NCI-H1092 treated with DMSO at 0.1 percent for 48 hours (cell line): Measurements from ENCODE around the gene TBC1D9B.

ENCODE experiments used
- DNase-seq: peaks from one replicate; lab custom pipeline; 2025; lab: John Stamatoyannopoulos, UW

The TBC1D9B gene

DNA sequence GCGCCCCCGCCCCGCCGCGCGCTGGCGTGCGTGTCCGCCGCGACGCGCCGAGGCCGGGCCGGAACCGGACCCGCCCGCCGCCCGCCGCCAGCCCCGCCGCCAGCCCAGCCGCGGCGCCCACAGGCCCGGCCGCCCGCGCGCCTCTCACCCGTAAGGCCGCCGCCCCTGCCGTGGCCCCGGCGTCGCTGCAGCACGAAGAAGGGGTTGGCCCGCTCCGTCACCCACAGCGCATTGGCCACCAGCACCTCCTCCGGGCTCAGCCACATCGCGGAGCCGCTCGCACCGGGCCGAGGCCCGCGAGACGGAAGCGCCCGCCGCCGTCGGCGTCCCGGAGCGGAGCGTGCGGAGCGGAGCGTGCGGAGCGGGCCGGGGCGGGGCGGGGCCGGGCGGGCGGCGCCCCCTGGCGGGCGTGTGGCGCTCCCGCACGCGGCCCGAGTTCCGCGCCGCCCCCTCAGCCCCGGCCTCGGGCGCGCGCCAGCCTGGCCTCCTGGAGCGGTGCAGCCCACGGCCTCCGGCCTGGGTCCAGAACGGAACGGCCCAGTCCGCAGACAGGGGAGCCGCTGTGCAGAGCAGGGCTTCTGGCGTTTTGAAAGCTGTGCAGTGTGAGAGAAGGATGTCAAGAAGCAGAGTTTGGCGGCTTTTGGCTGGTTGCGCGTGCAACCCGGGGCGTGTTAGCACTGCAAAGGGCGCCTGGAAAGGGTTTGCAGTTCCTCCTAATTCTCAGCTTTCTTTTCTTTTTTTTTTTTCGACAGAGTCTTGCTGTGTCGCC is at the start of gene TBC1D9B:
Gene TBC1D9B, minus strand, starts transcription at position 342 of the 769 bp plus-strand sequence. Its CDS starts 76 bp downstream, at position 266.
- peak; percentile 26 for DNase-seq

DNA sequence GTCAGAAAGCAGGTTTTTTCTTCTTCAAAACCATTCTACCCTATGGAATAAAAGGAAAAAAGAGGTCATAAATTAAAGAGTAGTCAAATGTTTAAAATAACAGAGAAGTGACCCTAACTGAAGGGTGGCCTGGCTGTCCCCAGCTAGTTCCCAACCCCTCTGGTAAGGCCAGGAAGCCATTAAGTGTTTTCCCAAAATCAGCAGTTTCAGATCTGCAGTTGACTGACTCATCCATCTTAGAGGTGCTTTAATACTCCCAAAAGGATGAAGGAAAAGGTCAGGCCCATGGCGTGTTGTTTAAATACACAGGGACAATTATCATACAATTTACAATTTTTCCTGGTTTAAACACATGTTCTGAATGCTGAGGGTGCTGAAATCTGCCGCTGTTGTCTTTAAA is 47.9 kb upstream of the TBC1D9B start:
- no peak for DNase-seq

DNA sequence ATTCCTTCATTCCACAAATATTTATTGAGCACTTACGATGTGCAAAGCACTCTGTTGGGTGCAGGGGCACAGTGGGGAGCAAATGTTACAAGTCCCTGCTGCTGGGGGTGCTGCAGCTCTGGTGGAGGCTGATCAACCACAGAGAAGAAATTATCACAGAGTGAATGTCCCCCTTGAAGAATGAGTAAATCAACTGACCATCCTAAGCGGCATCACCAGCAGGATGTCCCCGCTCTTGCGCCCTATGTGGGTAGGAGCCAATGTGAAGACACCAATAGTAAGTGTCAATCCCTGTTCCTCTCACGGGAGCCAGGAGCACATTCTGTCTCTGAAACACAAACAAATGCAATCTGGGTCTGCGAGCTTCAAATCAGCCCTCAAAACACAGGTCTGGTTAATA is 47.4 kb upstream of the TBC1D9B start:
- DNase-seq = no peak

DNA sequence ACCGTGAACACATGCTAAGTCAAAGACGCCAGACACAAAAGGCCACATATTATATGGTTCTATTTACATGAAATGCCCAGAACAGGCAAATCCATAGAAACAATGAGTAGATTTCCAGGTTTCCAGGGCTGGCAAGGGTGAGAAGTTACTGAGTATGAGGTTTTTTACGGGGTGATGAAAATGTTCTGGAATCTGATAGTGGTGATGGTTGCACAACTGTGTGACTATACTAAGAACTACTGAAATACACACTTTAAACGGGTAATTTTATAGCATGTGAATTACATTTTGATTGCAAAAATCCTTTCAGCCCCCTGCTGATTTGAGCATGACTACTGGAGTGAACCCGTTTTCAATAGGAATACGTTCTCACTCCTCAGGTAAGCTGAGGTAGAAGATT is 46.7 kb upstream of the TBC1D9B start:
- DNase-seq = no peak

DNA sequence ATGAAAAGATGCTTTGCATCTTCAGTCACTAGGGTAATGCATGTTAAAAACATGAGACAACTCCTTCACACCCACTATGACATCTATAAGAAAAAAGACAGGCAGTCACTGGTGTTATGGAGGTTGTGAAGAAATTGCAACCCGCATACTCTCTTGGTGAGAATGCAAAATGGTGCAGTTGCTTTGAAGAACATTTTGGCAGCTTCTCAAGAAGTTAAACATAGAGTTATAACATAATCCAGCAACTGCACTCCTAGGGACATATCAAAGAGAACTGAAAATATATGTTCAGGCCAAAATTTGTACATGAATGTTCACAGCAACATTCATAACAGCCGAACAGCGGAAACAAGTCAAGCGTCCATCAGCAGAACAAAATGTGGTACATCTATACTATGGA is 46.3 kb upstream of the TBC1D9B start:
- no peak for DNase-seq

DNA sequence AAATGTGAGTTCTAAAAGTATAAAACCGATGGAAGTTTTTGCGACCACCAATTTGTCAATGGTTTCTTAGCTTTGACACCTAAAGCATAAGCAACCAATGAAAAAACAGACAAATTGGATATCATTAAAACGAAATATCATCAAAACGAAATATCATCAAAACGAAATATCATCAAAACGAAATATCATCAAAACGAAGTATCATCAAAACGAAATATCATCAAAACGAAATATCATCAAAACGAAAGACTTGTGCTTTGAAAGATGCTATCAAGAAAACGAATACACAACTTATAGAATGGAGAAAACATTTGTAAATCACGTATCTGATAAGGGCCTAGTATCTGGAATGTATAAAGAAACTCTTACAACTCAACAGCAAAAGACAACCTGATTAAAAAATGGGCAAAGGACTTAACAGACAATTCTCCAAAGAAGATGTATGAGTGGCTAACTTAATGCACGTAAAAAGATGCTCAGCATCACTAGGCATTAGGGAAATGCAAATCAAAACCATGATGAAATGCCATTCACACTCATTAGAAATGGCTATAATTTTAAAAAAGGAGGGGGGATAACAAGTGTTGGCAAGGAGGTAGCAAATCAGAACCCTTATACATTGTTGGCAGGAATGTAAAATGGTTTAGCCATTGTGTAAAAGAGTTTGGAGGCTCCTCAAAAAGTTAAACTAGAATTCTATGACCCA is 29.4 kb upstream of the TBC1D9B start:
- DNase-seq = no peak

DNA sequence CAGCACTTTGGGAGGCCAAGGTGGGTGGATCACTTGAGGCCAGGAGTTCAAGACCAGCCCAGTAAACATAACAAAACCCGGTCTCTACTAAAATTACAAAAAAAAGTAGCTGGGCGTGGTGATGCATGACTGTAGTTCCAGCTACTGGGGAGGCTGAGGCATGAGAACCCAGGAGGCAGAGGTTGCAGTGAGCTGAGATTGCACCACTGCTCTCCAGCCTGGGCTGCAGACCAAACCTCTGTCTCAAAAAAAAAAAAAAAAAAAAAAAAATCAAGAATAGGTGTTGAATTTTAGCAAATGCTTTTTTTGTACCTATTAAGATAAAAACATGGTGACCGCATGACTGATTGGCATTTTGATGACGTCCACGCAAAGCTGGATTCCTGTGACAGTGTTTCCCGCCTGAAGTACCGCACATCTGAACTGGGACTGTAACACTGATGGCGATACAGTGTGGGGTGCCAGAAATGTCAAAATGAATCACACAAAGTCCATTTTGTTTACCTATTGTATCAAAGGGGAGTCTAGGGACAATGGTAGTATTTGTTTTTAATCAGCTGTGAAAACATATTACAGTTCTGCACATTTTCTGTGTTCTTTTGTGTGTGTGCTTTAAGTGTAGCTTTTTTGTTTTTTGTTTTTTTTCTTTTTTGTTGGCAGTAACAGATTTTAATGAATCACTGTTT is 23.2 kb upstream of the TBC1D9B start:
- no peak for DNase-seq

DNA sequence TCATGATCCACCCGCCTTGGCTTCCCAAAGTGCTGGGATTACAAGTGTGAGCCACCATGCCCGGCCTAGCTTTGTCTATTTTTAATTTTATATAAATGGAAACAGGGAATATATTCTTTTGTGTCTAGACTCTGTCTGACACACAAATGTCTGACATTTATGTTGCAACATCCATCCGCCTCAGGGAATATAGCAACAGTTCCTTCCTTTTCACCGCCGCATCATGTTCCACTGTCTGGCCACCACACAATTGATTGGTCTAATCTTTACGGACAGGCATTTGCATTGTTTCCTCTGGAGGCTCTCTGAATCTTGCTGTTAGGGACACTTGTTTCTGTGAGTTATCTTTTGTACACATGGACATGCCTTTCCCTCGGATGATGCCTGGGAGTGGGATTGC is 20.1 kb upstream of the TBC1D9B start:
- no peak for DNase-seq

DNA sequence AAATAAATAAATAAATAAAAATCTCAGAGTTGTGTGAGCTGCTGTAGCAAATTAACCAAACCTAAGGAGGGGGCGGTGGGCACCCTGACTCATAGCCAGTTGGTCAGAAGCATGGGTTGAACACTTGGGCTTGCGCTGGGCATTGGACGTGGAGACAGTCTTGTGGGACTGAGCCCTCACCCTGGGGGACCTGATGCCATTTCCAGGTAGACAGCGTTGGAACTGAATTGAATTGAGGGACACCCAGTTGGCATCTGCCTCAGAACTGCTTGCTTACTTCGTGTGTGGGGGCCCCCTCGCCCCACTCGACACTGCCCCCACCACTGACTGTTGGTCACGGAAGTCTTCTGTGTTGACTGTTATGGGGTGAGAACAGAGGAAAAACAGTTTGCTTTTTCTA is 19.0 kb upstream of the TBC1D9B start:
- DNase-seq = no peak

DNA sequence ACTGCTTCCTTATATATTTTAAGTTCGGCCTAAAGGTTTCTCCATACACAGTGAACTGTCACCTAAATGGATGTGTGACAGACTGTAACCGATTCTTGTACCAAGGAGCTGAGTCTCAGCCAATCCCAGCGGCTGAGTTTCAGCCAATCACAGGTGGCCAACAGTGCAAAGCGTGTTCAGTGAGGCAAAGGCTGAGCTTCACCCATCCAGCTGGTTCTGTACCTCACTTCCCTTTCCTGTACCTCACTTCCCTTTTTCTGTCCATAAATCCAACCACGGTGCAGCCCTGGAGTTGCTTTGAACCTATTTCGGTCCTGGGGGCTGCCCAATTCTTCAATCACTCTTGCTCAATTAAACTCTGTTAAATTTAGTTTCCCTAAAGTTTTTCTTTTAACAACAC is 15.7 kb upstream of the TBC1D9B start:
- no peak for DNase-seq

DNA sequence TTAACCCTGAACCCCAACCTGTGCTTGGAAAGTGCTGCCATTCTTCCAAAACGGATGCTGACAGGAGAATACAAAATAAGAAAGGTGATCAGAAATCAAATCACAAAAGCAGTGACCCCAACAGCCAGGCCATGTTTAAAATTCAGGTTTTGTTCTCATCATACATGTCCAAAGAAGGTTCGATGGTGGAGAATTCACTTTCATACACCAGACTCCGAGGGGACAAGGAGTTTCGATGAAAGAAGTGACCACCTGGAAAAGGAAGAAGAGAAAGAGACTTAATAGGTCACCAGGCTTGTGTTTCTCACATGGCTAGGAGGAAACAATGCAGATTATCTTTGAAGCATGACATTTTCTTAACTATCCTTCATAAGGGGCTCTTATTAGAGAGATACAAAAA is 12.5 kb upstream of the TBC1D9B start:
- no peak for DNase-seq

DNA sequence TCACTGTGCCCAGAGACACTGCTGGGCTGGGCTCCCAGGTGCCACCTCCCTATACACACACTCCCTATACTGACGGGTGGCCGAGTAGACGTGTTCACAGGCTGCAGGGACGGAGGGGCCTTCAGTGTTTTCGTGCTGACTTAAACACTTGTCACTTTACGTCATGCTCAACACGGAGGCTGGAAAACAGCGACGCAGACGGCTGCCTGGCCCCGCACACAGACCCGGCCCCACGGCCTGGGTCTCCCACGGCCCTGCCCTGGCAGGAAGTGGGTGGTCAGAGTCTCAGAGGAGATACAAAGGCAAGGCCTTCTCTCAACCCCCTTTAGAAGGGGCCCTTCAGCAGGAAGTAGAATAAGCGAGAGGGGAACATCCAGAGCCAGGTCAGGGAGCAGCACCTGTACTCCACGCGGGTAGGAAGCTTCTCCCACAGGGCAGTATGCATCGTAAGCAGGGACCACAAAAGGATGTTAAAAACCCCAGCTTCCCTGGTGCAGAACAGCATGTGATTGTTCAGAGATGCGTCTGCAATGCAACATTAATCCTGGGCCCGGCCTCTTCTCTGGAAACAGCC is 11.9 kb upstream of the TBC1D9B start:
- no peak for DNase-seq

DNA sequence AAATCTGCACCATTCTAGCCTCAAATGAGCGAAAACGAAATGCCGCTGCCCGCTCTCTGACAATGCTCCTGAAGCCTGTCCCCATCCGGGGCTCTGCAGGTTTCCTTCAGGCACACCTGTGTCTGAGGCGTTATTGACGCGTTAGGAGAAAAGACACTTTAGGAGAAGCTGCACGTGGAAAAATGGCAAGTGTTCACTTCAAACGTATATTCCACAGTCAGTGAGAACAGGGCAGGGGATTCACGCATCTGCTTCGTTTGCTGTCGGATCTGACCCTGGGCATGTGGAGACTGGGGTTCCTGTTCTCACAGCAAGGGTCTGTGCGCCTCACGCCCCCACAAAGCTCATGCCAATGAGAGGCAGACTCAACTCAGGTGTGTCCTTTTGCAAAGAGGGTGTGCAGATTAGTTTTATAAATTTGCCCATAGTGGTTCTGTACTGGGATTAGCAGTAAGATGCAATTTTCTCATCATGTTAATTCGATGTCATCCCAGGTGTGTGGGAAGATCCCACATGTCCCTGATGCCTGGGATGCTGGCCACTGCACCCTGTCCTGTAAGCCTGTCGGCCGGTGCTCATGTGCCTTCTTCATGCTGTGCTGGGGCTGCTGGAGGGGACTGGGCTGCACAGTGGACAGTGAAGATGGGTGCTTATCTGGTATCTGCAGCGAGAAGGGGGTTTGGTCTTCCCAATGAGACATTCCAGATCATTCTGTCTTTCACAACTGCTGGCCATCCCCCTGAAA is 11.2 kb upstream of the TBC1D9B start:
- no peak for DNase-seq

DNA sequence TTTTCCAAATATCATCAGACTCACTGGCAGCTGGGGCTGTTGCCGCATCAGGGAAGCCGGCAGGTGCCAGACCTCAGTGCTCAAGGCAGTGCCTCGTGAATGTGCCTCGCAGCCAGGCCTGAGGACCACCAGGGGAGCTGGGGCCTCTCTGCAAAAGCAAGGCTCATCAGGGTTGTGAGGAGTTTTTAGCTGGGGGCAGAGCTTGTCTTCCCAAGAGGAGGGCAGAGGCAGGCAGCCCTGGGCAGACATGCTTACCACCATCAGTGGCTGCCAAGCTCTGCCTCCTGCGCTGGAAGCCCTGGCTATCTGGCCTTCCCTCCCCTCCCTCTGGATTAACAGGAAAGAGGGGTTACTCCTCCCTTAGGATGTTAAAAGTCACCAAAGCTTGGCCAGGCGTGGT is 8.8 kb upstream of the TBC1D9B start:
- no peak for DNase-seq

DNA sequence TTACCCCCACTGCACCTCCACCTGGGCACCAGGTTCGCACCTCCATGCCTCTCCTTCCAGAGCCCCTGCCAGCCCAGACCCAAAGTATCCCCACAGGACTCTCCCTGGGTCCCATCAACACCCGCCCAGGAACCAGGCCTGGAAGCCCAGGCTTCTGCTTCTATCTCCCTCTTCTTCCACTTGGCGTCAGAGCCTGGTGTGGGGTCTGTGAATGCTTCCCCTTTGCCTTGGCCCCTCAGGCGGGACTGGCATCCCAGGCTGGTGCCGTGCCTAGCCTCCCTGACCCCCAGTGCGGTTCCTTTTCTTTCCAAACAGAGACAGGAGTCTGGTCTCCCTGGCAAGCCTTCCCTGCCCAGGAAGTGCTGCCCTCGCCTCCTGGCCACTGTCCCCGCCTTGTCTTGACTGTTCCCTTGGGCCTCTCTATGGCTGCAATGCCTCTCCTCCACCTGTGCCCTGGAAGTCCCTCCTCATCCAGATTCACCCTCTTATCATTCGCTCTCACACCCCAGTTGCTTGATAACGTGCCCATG is 7.8 kb upstream of the TBC1D9B start:
- no peak for DNase-seq

DNA sequence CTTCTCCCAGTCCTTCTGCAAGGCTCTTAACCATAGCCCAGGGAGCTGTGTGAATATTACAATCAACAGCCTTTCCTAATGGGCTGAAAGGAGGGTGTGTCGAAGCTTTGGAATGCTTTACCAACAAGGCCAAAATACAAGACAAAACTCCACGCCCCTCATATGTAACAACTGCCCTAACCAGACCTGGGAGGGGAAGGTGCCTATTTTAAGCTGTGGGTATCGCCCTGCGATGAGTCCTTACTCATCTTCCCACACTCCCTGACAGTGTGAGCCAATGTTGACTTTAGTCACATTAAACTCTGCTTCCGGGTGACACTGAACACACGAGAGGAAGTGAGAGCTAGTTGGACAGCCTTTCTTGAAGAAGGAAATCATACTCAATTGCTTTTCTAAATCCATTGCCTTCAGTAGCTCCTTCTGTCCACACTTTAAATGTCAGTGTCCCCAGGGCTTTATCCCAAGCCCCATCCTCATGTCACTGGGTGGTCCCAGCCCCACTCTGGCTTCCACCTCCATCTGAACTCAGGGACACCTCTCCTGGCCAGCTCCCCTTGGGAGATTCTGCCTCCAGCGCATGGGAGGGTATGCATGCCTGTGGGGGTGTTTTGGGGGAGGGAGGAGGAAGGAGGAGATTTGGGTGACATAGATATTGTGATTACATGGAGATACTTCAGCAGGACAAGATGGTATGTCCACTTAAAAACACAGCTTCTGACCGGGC is 6.5 kb upstream of the TBC1D9B start:
- no peak for DNase-seq

DNA sequence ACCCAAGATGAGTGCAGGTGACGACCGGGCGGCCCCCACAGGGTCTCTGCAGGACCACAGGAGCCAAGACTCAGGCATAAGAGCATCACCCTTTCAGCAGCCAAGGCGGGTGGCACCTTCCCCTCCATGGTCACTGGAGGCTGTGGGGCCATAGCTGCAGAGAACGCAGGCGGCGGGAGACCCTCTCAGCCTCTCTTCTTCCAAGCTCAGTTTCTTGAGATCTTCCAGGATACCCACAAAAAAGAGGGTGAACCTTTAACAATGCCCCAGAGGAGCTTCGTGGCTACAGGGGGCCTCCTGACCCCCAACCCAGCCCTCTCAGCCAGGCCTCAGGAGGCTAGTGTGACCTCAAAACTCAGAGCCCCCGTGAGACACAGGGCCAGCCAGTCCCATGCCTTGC is 5.8 kb upstream of the TBC1D9B start:
- no peak for DNase-seq

DNA sequence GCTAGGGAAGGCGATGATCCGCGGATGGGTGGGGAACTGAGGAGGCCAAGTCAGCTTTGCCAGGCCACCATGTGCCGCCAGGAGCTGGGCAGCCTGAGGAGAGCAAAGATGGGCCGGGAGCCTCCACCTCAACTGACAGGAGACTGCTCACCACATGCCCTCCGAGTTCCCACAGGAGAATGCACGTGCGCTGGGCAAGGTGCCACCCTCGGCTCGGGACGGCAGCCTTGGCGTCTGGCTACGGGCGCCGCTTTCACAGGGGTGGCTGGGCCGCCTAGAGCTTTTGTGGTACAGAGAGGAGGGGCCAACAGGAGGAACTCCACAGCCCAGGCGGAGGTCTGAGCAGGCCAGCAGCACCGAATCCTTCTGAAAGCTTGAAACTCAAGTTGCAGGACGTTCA is 5.3 kb upstream of the TBC1D9B start:
- no peak for DNase-seq

DNA sequence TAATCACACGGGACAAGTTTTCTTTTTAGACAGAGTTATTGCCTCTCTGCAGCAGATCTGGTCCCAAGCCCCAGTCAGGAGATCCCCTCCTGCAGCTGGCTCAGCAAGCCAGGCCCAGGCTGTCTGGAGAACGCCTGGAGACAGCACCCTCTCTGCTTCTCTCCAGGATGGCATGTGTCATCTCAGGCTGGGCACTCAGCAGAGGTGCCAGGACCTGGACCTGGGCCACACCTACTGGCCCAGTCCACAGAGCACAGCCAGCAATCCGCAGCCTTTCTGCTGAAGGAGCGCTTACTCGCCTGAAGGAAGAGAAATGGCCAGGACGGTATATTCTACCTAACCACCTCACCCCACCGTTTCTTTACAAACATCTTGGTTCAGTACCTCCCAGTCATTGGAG is 4.7 kb upstream of the TBC1D9B start:
- no peak for DNase-seq

DNA sequence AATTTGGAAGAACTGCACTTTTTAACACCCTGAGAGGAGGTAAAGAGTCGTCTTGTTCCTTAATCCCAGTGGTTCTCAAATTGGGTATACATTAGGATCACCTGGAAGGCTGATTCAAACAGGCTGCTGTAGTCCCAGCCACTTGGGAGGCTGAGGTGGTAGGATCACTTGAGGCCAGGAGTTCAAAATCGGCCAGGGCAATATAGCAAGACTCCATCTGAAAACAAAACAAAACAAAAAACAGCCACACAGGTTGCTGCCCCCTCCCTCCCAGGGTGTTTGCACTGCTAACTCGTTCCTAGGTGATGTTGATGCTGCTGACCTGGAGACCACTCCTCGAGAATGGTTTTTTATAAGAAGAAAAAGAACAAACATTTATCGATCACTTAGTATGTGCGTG is 1.5 kb upstream of the TBC1D9B start:
- no peak for DNase-seq

DNA sequence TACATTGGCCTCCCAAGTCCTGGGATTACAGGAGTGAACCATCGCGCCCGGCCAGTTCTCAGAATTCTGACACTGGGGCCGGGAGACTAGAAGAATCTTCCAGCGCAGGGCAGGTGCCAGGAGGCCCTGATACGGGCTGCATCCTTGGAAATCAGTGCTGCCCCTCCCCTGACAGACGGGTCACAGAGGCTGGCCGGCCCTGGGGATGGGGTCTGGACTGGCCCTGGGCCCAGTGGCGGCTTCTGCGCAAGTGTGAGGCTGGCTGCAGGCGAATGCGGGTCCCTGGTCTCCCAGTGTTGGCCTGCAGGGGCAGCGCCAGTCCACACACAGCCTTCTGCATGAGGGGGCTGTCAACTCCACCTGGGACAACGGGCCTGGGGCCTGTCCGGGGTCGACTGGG is 831 bp upstream of the TBC1D9B start:
- DNase-seq = no peak
